GM19438 (cell line): ENCODE data around the gene CITED4.
A peak's percentile ranks its signal among the peaks of the same experiment; 100 is the strongest.
"Not testable (repeated sequence)": the region's sequence is repeated elsewhere in the genome, so short reads cannot be mapped to it uniquely, and the experiment has no call there.

Experiments
- ATAC-seq: cut with Tn5 transposase; IDR thresholded peaks from one replicate; pipeline ENCODE4 v1.9.1; 2021; ENCODE audit warnings: low read depth; ENCODE audit not compliant: unreplicated experiment

CITED4 gene, protein sequence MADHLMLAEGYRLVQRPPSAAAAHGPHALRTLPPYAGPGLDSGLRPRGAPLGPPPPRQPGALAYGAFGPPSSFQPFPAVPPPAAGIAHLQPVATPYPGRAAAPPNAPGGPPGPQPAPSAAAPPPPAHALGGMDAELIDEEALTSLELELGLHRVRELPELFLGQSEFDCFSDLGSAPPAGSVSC

GRCh38 chr1:40862008-40862863 is at the start of gene CITED4:
CITED4 (minus strand) TSS chr1:40862363; CDS start chr1:40862127, 236 bp downstream.
- peak; percentile 93 for ATAC-seq

GRCh38 chr1:40911105-40911504 is 48.9 kb upstream of the CITED4 start:
- no peak for ATAC-seq

- no peak for ATAC-seq
Observed at GRCh38 chr1:40909281-40909680, 47.1 kb upstream of the CITED4 start.

DNA sequence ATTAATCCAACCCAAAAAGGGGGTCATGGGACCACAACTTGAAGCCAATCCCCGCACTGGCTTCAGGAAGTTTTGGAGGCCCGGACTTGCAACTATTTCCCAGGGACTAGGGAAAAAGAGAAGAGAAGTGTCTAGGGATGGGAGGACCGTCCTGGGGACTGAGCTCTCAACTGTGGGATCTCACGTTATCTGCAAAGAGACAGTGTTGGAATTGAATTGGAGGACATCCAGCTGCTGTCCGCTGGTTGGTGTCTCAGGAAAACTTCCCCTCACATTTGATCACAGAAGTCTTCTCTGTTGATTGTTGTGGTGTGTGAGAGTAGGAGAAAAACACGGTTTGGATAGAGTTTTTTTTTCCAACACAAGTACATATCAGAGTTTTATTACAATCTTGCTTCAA is 46.2 kb upstream of the CITED4 start:
- no peak for ATAC-seq

- no peak for ATAC-seq
Observed at GRCh38 chr1:40907899-40908298, 45.7 kb upstream of the CITED4 start.

DNA sequence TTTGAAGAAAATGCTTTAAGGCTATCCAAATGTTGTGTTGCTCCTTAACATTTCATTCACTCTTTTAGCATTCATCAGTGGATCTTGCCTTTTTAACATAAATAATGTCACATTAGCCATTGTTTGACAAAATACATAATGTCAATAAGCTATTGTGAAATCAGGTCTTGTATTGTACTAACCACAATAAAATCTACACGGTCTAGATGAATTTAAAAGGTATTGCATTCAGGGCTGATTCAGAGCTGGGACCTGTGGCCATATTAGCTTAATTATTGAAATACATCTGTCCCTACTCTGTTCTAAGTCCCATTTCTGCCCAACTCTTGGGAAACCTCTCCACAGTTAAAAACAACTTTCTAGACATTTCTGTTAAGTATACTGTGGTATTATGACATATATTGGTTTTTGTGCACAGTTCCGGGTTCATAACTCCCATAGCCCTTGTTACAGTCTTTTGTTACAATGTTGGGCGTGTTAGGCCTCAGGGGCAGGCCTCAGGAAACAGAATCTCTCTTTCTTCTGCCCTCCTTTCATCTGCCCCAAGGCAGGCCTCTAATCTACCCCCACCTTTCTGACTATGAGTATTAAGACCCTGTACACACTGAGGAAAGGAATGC is 44.7 kb upstream of the CITED4 start:
- ATAC-seq, result no peak

DNA sequence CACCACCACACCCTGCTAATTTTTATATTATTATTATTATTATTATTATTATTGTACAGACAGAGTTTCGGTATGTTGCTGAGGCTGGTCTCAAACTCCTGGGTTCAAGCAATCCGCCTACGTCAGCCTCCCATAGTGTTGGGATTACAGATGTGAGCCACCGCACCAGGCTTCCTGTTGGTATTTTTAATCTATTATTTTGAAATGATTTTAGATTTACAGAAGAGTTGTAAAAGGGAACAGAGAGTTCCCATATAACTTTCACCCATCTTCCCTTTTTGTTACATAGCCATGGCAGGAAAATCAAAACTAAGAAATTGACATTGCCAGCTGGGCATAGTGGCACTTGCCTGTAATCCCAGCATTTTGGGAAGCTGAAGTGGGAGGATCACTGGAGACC is 42.9 kb upstream of the CITED4 start:
- ATAC-seq, result no peak

DNA sequence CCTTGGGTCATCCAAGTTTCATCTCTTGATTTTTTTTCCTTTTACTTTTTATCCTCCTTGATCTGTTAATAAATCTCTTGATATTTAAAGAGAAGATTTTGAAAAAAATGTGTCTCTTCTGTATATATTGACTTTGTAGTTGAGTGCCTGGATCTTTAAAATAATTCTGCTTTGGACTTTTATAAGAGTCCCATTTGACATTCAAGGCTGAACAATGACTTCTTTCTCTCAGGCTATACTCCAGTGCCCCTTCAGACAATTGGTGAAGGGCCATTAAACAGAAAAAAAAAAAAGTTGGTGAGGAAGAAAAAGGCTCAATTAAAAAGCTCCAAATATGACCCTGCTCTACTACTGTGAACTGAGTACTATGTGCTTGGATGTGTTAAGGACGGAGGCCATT is 40.9 kb upstream of the CITED4 start:
- no peak for ATAC-seq

DNA sequence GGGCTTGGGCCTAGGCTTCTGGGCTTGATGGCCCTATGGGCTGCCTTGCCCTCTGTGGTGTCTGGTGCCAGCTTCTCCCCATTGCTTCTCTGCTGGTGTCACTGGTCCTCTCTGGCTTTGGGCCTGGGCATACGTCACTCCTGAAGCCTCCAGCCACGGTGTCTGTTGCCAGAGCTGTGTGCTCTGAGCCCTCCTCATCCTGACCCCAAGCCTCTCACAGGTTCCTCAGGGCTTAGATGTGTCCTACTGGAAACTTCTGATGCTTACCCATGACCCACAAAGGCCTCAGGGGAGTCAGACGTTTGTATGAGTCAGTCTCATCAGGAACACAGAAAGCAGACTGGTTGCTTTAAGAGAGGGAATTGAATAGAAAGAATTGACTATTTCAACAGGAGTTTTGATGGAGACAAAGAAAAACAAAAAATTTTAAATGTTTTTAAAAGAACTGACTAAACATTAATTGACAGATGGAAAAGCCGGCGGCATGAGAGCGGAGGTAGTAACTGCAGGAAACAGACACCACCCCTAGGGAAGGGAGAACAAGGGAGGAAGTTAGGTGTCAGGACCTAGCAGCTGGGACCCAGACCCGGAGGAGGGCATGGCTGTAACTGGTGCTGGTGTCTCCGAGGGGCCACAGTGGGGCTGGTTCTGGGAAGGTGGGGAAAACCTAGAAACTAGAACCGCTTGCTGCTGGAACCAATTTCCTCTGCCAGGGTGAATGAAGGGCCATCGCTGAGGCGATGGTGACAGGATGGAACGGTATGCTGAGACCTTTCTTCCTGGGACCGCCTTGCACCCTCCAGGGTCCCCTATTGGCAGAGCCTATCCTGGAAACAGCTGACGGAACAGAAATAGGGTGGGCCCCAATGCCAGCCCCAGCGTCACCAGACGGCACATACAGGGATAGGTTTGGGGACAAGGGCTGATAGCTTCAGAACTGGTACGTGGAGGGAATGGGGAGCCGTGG is 40.0 kb upstream of the CITED4 start:
- ATAC-seq, result no peak

- ATAC-seq, result no peak
Observed at GRCh38 chr1:40899230-40899870, 37.2 kb upstream of the CITED4 start.

- ATAC-seq, result no peak
Observed at GRCh38 chr1:40898431-40898901, 36.3 kb upstream of the CITED4 start.

- no peak for ATAC-seq
Observed at GRCh38 chr1:40897513-40897912, 35.4 kb upstream of the CITED4 start.

DNA sequence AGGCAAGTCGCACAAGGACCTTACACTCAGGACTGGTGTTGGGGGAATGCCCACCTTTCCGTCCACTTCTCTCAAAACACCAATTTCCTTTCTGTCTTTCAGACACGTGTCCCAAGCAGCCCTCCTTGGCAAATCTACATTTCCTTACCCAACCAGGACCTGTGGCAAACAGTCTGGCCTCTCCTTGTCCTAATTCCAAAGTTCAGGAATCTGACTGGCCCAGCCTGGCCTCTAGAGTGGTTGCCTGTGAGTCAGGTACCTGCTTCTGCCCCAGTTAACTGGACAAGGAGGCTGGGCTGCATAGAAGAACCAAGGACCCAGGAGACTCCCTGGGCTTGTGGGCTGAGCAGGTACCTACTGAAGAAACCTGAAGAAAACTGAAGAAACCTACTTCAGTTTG is 34.3 kb upstream of the CITED4 start:
- no peak for ATAC-seq

DNA sequence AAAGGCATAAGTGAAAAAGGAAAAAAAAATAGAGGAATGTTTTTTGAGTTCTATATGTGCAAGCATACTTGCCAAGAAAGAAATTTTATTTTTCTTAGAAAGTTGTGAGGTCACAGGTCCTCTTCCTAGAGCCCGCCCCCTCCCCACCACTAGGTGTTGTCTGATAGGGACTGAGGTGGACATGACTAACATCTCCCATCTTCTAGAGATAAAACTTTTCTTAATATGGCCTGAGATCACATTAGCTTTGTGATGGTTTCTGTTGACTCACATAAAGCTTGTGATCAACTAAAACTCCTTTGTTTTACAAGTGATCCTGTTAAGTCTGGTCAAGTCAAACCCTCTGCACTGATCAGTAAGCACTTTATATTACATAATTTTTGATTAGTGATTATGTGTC is 33.4 kb upstream of the CITED4 start:
- no peak for ATAC-seq

GRCh38 chr1:40894858-40895257 is 32.7 kb upstream of the CITED4 start:
- not testable (repeated sequence) for ATAC-seq

- ATAC-seq, result no peak
Observed at GRCh38 chr1:40894455-40894854, 32.3 kb upstream of the CITED4 start.

DNA sequence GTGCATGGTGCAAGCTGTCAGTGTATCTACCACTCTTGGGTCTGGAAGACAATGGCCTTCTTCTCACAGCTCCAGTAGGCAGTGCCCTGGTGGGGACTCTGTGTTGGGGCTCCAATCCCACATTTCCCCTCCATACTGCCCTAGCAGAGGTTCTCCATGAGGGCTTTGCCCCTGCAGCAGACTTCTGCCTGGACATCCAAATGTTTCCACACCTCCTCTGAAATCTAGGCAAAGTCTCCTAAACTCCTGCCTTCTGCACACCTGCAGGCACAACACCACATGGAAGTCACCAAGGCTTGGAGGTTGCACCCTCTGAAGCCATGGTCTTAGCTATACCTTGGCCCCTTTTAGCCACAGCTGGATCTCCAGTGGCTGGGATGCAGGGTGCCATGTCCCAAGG is 31.8 kb upstream of the CITED4 start:
- ATAC-seq, result no peak

- ATAC-seq, result no peak
Observed at GRCh38 chr1:40892354-40892753, 30.2 kb upstream of the CITED4 start.

GRCh38 chr1:40890771-40891170 is 28.6 kb upstream of the CITED4 start:
- ATAC-seq, result no peak

DNA sequence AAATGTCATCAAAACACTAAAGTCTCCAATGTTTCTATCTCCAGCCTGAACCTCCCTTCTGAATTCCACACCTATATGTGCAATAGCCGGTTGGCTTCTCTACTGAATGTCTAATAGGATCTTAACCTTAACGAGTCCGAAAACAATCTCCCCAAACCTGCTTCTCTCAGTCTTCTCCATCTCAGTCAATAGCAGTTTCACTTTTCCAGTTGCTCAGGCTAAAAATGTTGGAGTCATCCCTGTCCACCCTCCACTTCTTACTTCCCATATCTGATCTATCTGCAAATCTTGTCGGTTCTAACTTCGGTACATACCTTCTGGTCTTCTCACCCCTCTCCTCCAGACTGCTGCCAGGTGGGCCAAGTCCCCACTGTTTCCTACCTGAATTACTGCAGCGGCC is 25.5 kb upstream of the CITED4 start:
- no peak for ATAC-seq
